Measurements from ENCODE around the gene FLNB. TPM values are rescaled to one million over a fixed set of nuclear protein-coding genes. Genes with fewer than 3 reads are reported as not detected.
A peak's percentile ranks its signal among the peaks of the same experiment; 100 is the strongest.

The FLNB gene
- total and polyA plus RNA-seq, 10 of the 15 experiments (the other 5 are each of a cell fraction or from before 2014, with no cell fraction given): 13.6 to 51.8 (median 26.4) TPM

DNA sequence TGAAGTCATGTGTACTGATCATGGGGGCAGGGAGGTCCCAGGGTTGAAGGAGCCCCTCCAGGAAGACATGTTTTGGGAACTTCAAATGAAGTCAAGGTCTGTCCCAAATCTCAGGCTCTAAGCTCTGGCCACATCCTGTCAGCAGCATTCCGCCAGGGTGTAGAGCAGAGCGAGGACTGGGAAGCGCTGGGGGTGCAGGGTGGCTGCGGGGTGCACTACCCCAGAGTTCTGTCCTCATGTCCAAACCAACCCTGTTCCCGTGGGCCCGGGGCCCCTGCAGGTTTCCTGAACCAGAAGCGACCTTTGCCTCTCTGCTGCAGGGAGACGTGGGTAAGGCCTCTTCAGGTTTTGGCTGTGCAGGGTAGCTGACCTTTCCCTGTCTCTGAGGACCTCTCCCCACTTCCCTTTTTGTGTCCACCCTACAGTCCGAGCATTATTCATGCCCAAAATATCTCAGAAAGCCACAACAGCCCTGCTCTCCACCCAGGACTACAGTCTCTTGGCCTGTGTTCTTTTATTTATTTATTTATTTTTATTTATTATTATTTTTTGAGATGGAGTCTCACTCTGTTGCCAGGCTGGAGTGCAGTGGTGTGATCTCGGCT, 26.6 kb upstream of the FLNB start:
- no peak for ATAC-seq
- no peaks in the 10 kb centered on the region for H3K79me2 ChIP-seq (ENCODE audit: control insufficient read depth, insufficient read depth, low read length)
- H3K27me3 ChIP-seq (replicated peaks in 1 of 2; ENCODE audit: control insufficient read depth in 2 of 2, insufficient read depth in 2 of 2, low read length in 1 of 2): no peaks in the 10 kb centered on the region
- H2AFZ ChIP-seq (ENCODE audit: control insufficient read depth, low read depth, low read length): peak overlapping the region; percentile 3; the same call in 1 of the 2 replicates
- no peak overlapping the region for H3K4me3 ChIP-seq
- H3K4me1 ChIP-seq (ENCODE audit: control insufficient read depth, insufficient read depth, low read length): peaks cover 34% of the 10 kb centered on the region
- TF ChIP-seq SPI1 (IDR thresholded peaks at IDR 0.05; ENCODE audit: borderline replicate concordance, insufficient read depth, low read depth, low read length): peak; percentile 65
- TF ChIP-seq TAF1 (IDR thresholded peaks at IDR 0.05; ENCODE audit: borderline replicate concordance, low read depth, low read length): no peak
- no peak for TF ChIP-seq EP300 (IDR thresholded peaks at IDR 0.05; ENCODE audit: borderline replicate concordance in 1 of 2, control insufficient read depth in 1 of 2, low read depth in 2 of 2, low read length in 2 of 2)
- no peak for DNase-seq (ENCODE audit: low read depth, low spot score)
- H3K36me3 ChIP-seq (ENCODE audit: control insufficient read depth in 2 of 2, insufficient read depth in 2 of 2, low read length in 1 of 2): no peaks in the 10 kb centered on the region
- H3K9ac ChIP-seq (ENCODE audit: control insufficient read depth, insufficient read depth, low read length): no peak overlapping the region
- intact Hi-C loops (cut with micrococcal nuclease; ENCODE audit: unreplicated experiment): no loop called here
- H3K4me2 ChIP-seq (ENCODE audit: control insufficient read depth, insufficient read depth): no peak overlapping the region
- 73% methylated on average over 10 of the region's 10 CpGs for WGBS (ENCODE audit: insufficient coverage, insufficient replicate concordance, low lambda C conversion rate, missing lambda C conversion rate)
- ChIA-PET SMC1A (ENCODE audit: uncharacterized antibody, unreplicated experiment) (interaction anchor here (0.9 to 4.2 kb wide), 2 partner anchors 8 to 19 kb away, joined by 3 to 12 read pairs; no protein-coding TSS in a partner anchor), RAD21 (ENCODE audit: unreplicated experiment) (interaction anchor here (1.0 to 1.1 kb wide), 3 partner anchors 26 to 30 kb away, joined by 3 read pairs; partner anchors contain the start of gene FLNB), CTCF (interaction anchor here (0.7 to 0.9 kb wide), 2 partner anchors 19 to 100 kb away, joined by 3 to 4 read pairs; no protein-coding TSS in a partner anchor), POLR2A (interaction anchor here (0.6 to 1.2 kb wide), 2 partner anchors 11 to 48 kb away, joined by 3 read pairs; no protein-coding TSS in a partner anchor)
- no peak overlapping the region for H3K27ac ChIP-seq (ENCODE audit: control insufficient read depth, insufficient read depth)
- in situ Hi-C loops (cut with MboI): no loop called here
- no TSS peak for BruUV-seq (replicated peaks)
- FAIRE-seq: no peak
- H3K9me3 ChIP-seq (replicated peaks; ENCODE audit: control insufficient read depth, insufficient read depth, low read length): no peaks in the 10 kb centered on the region
- H4K20me1 ChIP-seq (ENCODE audit: control insufficient read depth, insufficient read depth): no peaks in the 10 kb centered on the region

GRCh38 chr3:57982561-57983243, 25.5 kb upstream of the FLNB start:
- no TSS peak for BruUV-seq (replicated peaks)
- H3K79me2 ChIP-seq (ENCODE audit: control insufficient read depth, insufficient read depth, low read length): no peaks in the 10 kb centered on the region
- H3K27me3 ChIP-seq (replicated peaks in 1 of 2; ENCODE audit: control insufficient read depth in 2 of 2, insufficient read depth in 2 of 2, low read length in 1 of 2): no peaks in the 10 kb centered on the region
- in situ Hi-C loops (cut with MboI): no loop called here
- H3K27ac ChIP-seq (ENCODE audit: control insufficient read depth, insufficient read depth): peak overlapping the region; percentile 71
- H2AFZ ChIP-seq (ENCODE audit: control insufficient read depth, low read depth, low read length): no peak overlapping the region
- no peaks in the 10 kb centered on the region for H3K9me3 ChIP-seq (replicated peaks; ENCODE audit: control insufficient read depth, insufficient read depth, low read length)
- 91% methylated on average over 9 of the region's 9 CpGs for WGBS (ENCODE audit: insufficient coverage, insufficient replicate concordance, low lambda C conversion rate, missing lambda C conversion rate)
- TF ChIP-seq SPI1 (IDR thresholded peaks at IDR 0.05; ENCODE audit: borderline replicate concordance, insufficient read depth, low read depth, low read length): peak; percentile 75; the same call in 1 of the 2 replicates
- no peak for TF ChIP-seq NFXL1 (IDR thresholded peaks at IDR 0.05; ENCODE audit: borderline replicate concordance)
- TF ChIP-seq, protein P1, sequence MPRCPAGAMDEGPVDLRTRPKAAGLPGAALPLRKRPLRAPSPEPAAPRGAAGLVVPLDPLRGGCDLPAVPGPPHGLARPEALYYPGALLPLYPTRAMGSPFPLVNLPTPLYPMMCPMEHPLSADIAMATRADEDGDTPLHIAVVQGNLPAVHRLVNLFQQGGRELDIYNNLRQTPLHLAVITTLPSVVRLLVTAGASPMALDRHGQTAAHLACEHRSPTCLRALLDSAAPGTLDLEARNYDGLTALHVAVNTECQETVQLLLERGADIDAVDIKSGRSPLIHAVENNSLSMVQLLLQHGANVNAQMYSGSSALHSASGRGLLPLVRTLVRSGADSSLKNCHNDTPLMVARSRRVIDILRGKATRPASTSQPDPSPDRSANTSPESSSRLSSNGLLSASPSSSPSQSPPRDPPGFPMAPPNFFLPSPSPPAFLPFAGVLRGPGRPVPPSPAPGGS (IDR thresholded peaks at IDR 0.05; ENCODE audit: borderline replicate concordance, insufficient read depth, low read depth, low read length, poor library complexity, severe bottlenecking): no peak
- TF ChIP-seq EED (IDR thresholded peaks at IDR 0.05; ENCODE audit: low read depth): no peak
- TF ChIP-seq NBN (IDR thresholded peaks at IDR 0.05): 0 out of 2 replicates have a peak, but pooled peaks have one; percentile 20
- H3K9ac ChIP-seq (ENCODE audit: control insufficient read depth, insufficient read depth, low read length): no peak overlapping the region
- CTCF ChIA-PET: interaction anchor here (0.8 to 1.5 kb wide), 2 partner anchors 27 to 88 kb away, joined by 3 read pairs; no protein-coding TSS in a partner anchor
- H3K4me2 ChIP-seq (ENCODE audit: control insufficient read depth, insufficient read depth): no peak overlapping the region
- FAIRE-seq (no peak), ATAC-seq (no peak), DNase-seq (ENCODE audit: low read depth, low spot score) (no peak)
- POLR2A ChIA-PET: interaction anchor here (1.3 kb wide), 1 partner anchor 16 kb away, joined by 3 read pairs; no protein-coding TSS in a partner anchor
- RAD21 ChIA-PET (ENCODE audit: unreplicated experiment): interaction anchor here (1.0 to 1.7 kb wide), 5 partner anchors 25 to 194 kb away, joined by 3 to 5 read pairs (median 3); partner anchors contain the start of gene FLNB
- H3K4me1 ChIP-seq (ENCODE audit: control insufficient read depth, insufficient read depth, low read length): peaks cover 34% of the 10 kb centered on the region
- SMC1A ChIA-PET (ENCODE audit: uncharacterized antibody, unreplicated experiment): interaction anchor here (0.5 to 4.2 kb wide), 9 partner anchors 9 to 53 kb away, joined by 3 to 12 read pairs (median 4); partner anchors contain the start of gene FLNB
- H3K36me3 ChIP-seq (ENCODE audit: control insufficient read depth in 2 of 2, insufficient read depth in 2 of 2, low read length in 1 of 2): no peaks in the 10 kb centered on the region
- intact Hi-C loops (cut with micrococcal nuclease; ENCODE audit: unreplicated experiment): no loop called here
- H4K20me1 ChIP-seq (ENCODE audit: control insufficient read depth, insufficient read depth): no peaks in the 10 kb centered on the region
- no peak overlapping the region for H3K4me3 ChIP-seq

All from GM12878 (cell line).